H1 (cell line): Measurements from ENCODE around the gene CYP2J2. TPM values are rescaled to one million over a fixed set of nuclear protein-coding genes. Genes with fewer than 3 reads are reported as not detected.

Source experiments
- CHD7 ChIP-seq: fragments of 300-600 bp; sonication (generic); IDR thresholded peaks from 2 replicates; pipeline ENCODE4 v1.7.1; 2012; ENCODE audit warnings: low read length, moderate library complexity, mild to moderate bottlenecking, inconsistent platforms; ENCODE audit not compliant: insufficient replicate concordance
- CREB1 ChIP-seq: IDR thresholded peaks from 2 replicates; pipeline ENCODE4 v1.6.1; 2012; ENCODE audit warnings: inconsistent platforms
- polyA plus RNA-seq, 7 experiments: library from polyadenylated mRNA; depleted of rRNA in 3 of 7; stranded (reverse) in 5 of 7; unstranded in 2 of 7; fragments of >200 nt in 5 of 7; fragments of 200-250 nt in 2 of 7; gene quantifications; 1 replicate in 5 of 7; 2 replicates in 1 of 7; 4 replicates in 1 of 7; pipeline versions ENCODE4 v1.2.1 to v1.2.3, GENCODE V29; 2011 to 2013; ENCODE audit warnings: missing spikeins in 2 of 7, mixed read lengths in 2 of 7
- total RNA-seq: library from RNA; stranded (reverse); fragmentation: NEBNext Ultra II Directional; extraction: Animal tissue kit (Norgen Biotek cat#: 25700); gene quantifications from 2 replicates; pipeline ENCODE4 v1.2.1, GENCODE V29; 2021

Gene CYP2J2
- total and polyA plus RNA-seq, 2 of the 8 experiments (the other 6 are each of a cell fraction or from before 2014, with no cell fraction given): 0.59 to 2.1 TPM

DNA sequence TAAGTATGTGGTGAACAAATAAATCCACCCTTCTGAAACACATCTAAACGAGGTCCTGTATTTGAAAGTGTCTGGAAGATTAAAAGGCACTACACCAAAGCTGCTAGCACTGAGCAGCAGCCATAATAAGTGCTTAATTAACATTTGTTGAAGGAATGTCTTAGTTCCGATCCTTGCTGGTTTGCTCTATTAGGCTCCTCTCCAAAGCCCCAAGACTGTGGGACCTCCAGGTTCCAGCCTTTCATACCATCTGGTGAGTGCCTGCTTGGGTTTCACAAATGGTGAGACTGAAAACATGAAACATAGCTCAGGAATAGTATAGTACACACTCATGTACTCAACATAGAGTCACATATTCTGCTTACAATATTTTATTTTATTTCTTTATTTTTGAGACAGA is 640 bp upstream of the CYP2J2 start (continued):
- TF ChIP-seq CHD7 (no peak), CREB1 (no peak)
